ENCODE data around the gene IL1RAP.

GRCh38 chr3:190588570-190588969 is 74.7 kb downstream of the IL1RAP start:
- TF ChIP-seq CTCF (IDR thresholded peaks at IDR 0.05 in 8 of 11, conservative IDR thresholded peaks at IDR 0.05 in 3 of 11) (no peak), POLR2A (IDR thresholded peaks at IDR 0.05) (no peak)

All from spleen (tissue), 7 donors.